ENCODE data around the gene TPPP3. TPM values are rescaled to one million over a fixed set of nuclear protein-coding genes. Genes with fewer than 3 reads are reported as not detected.

TPPP3 gene
- 2.0 and 2.9 TPM in 2 replicates for total RNA-seq

DNA sequence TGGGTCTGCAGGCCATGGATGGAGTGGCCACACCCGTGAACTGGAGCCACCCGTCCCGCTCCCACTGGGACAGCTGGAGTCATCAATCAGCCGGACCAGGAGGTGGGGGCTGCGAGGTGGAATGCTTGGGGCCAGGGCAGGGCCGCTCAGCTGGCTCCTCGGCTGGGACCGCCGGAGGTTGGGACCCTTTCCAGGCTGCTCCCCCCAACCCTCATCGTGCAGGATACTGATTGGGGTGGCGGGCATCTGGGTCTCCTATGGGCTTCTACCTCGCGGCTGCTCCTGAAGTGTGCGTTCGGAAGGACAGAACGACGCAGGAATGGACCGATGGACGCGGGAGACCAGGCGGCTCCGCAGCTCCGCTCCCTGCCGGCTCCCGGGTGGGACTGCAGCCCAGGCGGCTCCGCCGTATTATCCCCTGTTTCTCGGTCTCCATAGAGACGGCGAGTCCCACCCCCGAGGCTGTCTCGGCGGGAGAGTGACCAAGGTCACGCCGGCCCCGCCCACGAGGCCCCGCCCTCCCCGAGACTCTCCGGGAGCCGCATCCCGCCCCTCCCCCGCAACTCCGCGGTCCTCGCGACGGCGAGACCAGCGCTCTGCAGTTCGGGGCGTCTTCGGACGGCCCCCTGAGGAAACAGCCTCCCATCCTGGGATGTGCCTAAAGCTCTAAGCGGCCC lies at the start of gene TPPP3:
TPPP3 (minus strand) TSS at position 388 of the 677 bp plus-strand sequence. CDS start 2,387 bp downstream, outside the sequence.

DNA sequence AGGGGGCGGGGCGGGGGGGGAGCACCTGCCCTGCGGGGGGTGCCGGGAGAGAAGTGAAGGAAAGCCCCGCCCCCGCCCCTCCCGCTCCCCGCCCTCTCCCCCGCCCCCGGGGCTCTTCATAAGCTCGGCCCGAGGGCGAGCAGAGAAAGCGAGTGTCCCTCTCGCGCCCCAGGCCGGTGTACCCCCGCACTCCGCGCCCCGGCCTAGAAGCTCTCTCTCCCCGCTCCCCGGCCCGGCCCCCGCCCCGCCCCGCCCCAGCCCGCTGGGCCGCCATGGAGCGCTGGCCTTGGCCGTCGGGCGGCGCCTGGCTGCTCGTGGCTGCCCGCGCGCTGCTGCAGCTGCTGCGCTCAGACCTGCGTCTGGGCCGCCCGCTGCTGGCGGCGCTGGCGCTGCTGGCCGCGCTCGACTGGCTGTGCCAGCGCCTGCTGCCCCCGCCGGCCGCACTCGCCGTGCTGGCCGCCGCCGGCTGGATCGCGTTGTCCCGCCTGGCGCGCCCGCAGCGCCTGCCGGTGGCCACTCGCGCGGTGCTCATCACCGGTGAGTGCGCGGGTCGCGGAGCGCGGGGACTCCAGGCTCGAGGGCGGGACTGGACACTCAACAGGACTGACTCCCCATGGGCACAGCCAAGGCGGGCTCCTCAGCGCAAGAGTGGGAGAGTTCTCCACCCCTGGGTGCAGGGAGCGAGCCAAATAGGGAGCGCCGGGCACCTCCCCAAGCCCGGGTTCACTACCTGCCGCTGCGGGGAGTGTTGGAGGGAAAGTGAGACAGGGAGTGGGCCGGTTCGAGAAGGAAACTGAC lies 37.9 kb upstream of the TPPP3 start, which contains the start of gene HSD11B2:
HSD11B2 (plus strand) TSS at position 145 of the 798 bp plus-strand sequence; CDS start at position 273, 128 bp downstream.

DNA sequence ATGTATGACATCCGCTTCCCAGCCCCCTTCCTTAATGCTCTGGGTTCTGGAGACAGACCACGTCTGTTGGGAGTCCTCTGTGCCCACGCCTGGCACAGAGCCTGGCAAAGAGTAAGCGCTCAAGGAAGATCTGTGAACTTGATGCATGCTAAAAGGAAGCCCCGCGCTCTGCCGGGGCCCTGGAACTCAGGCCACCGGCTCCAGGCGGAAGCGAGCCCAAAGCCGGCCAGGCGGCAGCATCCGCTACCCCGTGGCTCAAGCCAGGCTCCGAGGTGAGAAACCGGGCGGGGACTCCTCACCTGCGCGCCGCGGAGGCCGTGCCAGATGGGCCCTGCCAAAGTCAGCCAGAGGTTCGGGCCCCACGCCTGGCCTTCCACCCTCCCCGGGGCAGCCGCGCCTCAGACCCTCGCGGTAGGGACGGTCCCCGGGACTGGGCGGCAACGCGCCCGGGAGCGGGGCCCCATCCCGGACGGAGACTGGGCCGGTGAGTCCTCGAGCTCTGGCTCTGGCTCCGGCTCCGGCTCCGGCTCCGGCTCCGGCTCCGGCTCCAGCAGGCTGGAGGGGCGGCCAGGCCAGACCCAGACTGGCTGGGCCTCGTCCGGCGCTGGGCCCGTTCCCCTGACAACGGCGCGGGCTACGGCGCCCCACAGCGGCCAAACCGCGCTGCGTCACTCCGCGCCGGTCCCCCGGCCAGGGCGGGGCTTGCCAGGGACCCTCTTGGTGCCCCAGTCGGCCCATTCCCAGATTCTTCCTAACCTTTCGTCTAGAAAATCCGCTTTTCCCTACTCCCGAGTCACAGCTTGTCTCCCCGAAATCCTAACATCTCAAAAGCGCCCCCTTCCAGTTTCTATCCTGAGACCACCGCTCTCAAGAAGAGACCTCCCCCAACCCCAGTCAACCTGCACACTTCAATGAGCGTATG lies 22.8 kb upstream of the TPPP3 start, which contains the start of gene ZDHHC1:
ZDHHC1 (minus strand) TSS at position 606 of the 922 bp plus-strand sequence. CDS start 8,702 bp downstream, outside the sequence.

Other genes starting within 250 kb of the TPPP3 start
- 5.7 and 13.3 TPM in 2 replicates for gene B3GNT9, start 242.5 kb downstream of the TPPP3 start, total RNA-seq
- 14.7 and 21.8 TPM in 2 replicates for gene TRADD, start 233.6 kb downstream of the TPPP3 start, total RNA-seq
- 5.7 and 18.8 TPM in 2 replicates for gene FBXL8, start 233.5 kb downstream of the TPPP3 start, total RNA-seq
- gene HSF4, start 228.8 kb downstream of the TPPP3 start, total RNA-seq, result 0.65 and 10.3 TPM in 2 replicates
- 27.7 and 30.3 TPM in 2 replicates for gene NOL3, start 223.0 kb downstream of the TPPP3 start, total RNA-seq
- 6.2 and 16.0 TPM in 2 replicates for gene MATCAP1, start 209.5 kb downstream of the TPPP3 start, total RNA-seq
- gene EXOC3L1, start 203.4 kb downstream of the TPPP3 start, total RNA-seq, result 0.13 TPM in 1 of 2 replicates, not detected in the other
- gene E2F4, start 201.3 kb downstream of the TPPP3 start, total RNA-seq, result 75.2 and 102 TPM in 2 replicates
- 0.49 and 2.3 TPM in 2 replicates for gene ELMO3, start 194.4 kb downstream of the TPPP3 start, total RNA-seq
- 44.3 and 45.6 TPM in 2 replicates for gene TMEM208, start 166.4 kb downstream of the TPPP3 start, total RNA-seq
- 22.2 and 29.8 TPM in 2 replicates for gene FHOD1, start 146.0 kb downstream of the TPPP3 start, total RNA-seq
- gene SLC9A5, start 144.5 kb downstream of the TPPP3 start, total RNA-seq, result 0.33 and 0.51 TPM in 2 replicates
- gene PLEKHG4, start 114.0 kb downstream of the TPPP3 start, total RNA-seq, result 8.8 and 16.4 TPM in 2 replicates
- 0.16 and 0.38 TPM in 2 replicates for gene KCTD19, start 66.8 kb downstream of the TPPP3 start, total RNA-seq
- 0.16 TPM in 1 of 2 replicates, not detected in the other for gene LRRC36, start 66.7 kb downstream of the TPPP3 start, total RNA-seq
- 3.6 and 9.6 TPM in 2 replicates for gene ZDHHC1, start 23.0 kb upstream of the TPPP3 start, total RNA-seq
- 0.38 and 0.98 TPM in 2 replicates for gene HSD11B2, start 37.6 kb upstream of the TPPP3 start, total RNA-seq
- 125 and 135 TPM in 2 replicates for gene ATP6V0D1, start 87.7 kb upstream of the TPPP3 start, total RNA-seq
- gene AGRP, start 90.0 kb upstream of the TPPP3 start, total RNA-seq, result not detected in 2 replicates
- gene RIPOR1, start 135.3 kb upstream of the TPPP3 start, total RNA-seq, result 48.9 and 53.9 TPM in 2 replicates
- gene CTCF, start 169.0 kb upstream of the TPPP3 start, total RNA-seq, result 20.2 and 24.1 TPM in 2 replicates

All from mesangial cell (primary cell).